DLD1 (cell line): Measurements from ENCODE around the gene RPS14.
"Not testable (repeated sequence)": the region's sequence is repeated elsewhere in the genome, so short reads cannot be mapped to it uniquely, and the experiment has no call there.

Source experiments
- in situ Hi-C: cut with HindIII; loops from 2 replicates; pipeline ENCODE4 v1.10.0; 2017; ENCODE audit warnings: low sequenced_read_pairs

Gene RPS14

GRCh38 chr5:150481972-150482406, 32.5 kb upstream of the RPS14 start:
- in situ Hi-C loops = no loop called here

- in situ Hi-C loops = no loop called here
These were observed 32.1 kb upstream of the RPS14 start for GRCh38 chr5:150481708-150481965.

- in situ Hi-C loops = no loop called here
These were observed 29.9 kb upstream of the RPS14 start for GRCh38 chr5:150479416-150479815.

GRCh38 chr5:150476568-150476967, 27.0 kb upstream of the RPS14 start:
- in situ Hi-C loops = not testable (repeated sequence)

- in situ Hi-C loops = no loop called here
These were observed 24.3 kb upstream of the RPS14 start for GRCh38 chr5:150473673-150474358.

- in situ Hi-C loops = no loop called here
These were observed 20.4 kb upstream of the RPS14 start for GRCh38 chr5:150469718-150470469.

GRCh38 chr5:150468206-150468605, 18.7 kb upstream of the RPS14 start:
- in situ Hi-C loops = no loop called here

- in situ Hi-C loops = no loop called here
These were observed 16.4 kb upstream of the RPS14 start for GRCh38 chr5:150465927-150466326.

- in situ Hi-C loops = no loop called here
These were observed 15.0 kb upstream of the RPS14 start for GRCh38 chr5:150464554-150465012.

GRCh38 chr5:150461231-150461630, 11.7 kb upstream of the RPS14 start:
- in situ Hi-C loops = no loop called here

- in situ Hi-C loops = no loop called here
These were observed 11.2 kb upstream of the RPS14 start for GRCh38 chr5:150460781-150461180.

- in situ Hi-C loops = loop anchor here (10.0 kb wide), 1 partner anchor 46 kb away; the partner anchor contains the start of gene NDST1
These were observed 9.4 kb upstream of the RPS14 start for GRCh38 chr5:150458802-150459557.

- in situ Hi-C loops = loop anchor here (10.0 kb wide), 1 partner anchor 47 kb away; the partner anchor contains the start of gene NDST1
These were observed 8.2 kb upstream of the RPS14 start for GRCh38 chr5:150457562-150458240.

GRCh38 chr5:150457121-150457520, 7.6 kb upstream of the RPS14 start:
- in situ Hi-C loops = loop anchor here (10.0 kb wide), 1 partner anchor 48 kb away; the partner anchor contains the start of gene NDST1

GRCh38 chr5:150454492-150455229, 5.1 kb upstream of the RPS14 start:
- in situ Hi-C loops = loop anchor here (10.0 kb wide), 1 partner anchor 50 kb away; the partner anchor contains the start of gene NDST1

- in situ Hi-C loops = loop anchor here (10.0 kb wide), 1 partner anchor 51 kb away; the partner anchor contains the start of gene NDST1
These were observed 4.5 kb upstream of the RPS14 start for GRCh38 chr5:150454027-150454426.

GRCh38 chr5:150452914-150453313, 3.4 kb upstream of the RPS14 start:
- in situ Hi-C loops = loop anchor here (10.0 kb wide), 1 partner anchor 52 kb away; the partner anchor contains the start of gene NDST1

- in situ Hi-C loops = loop anchor here (10.0 kb wide), 1 partner anchor 53 kb away; the partner anchor contains the start of gene NDST1
These were observed 2.1 kb upstream of the RPS14 start for GRCh38 chr5:150451594-150451993.

- in situ Hi-C loops = no loop called here
These were observed 505 bp downstream of the RPS14 start for GRCh38 chr5:150448952-150449516.

GRCh38 chr5:150448334-150448733, 1.2 kb downstream of the RPS14 start:
- in situ Hi-C loops = no loop called here
